HCT116 (cell line): ENCODE data around the gene OGN. TPM values are rescaled to one million over a fixed set of nuclear protein-coding genes. Genes with fewer than 3 reads are reported as not detected.

Experiments
- ATAC-seq: fragments of 200-7000 bp; cut with Tn5 transposase; 2 replicates; pipeline ENCODE4 v1.9.1; 2020; ENCODE audit warnings: mild to moderate bottlenecking, moderate library complexity
- BruUV-seq: library from RNA; stranded (reverse); fragments of 400-500 nt; replicated peaks from 2 replicates; lab custom pipeline; 2021; lab: Mats Ljungman, UMichigan
- CTCF ChIA-PET: fragments of 300-600 bp; sonication (Branson Sonifier 250); formaldehyde crosslinking; loops from one replicate; lab custom pipeline; 2021; ENCODE audit warnings: antibody characterized with exemption; lab: Charles Lee
- POLR2A ChIA-PET: fragments of 300-600, 350-600 bp; sonication (Branson Sonifier 250); formaldehyde crosslinking; loops from one replicate; lab custom pipeline; 2021; ENCODE audit warnings: antibody characterized with exemption; lab: Charles Lee
- RAD21 ChIA-PET, 2 experiments: fragments of 300-600 bp; sonication (Branson Sonifier 250); formaldehyde crosslinking; loops; one replicate each; lab custom pipeline; 2023; ENCODE audit warnings: low total read pairs in 2 of 2; ENCODE audit not compliant: uncharacterized antibody in 2 of 2, unreplicated experiment in 2 of 2, low non-redundant PET in 1 of 2; lab: Charles Lee
- DNase-seq: peaks from one replicate; pipeline ENCODE4 v3.0.0-alpha.2; 2010; ENCODE audit warnings: low read depth, low spot score
- H2AFZ ChIP-seq: fragments of 200-600 bp; shearing (Covaris generic), sonication (generic); 2 replicates; pipeline ENCODE4 v1.6.1; 2017; ENCODE audit warnings: low read depth, mixed run types, mixed read lengths, antibody characterized with exemption, low read length; ENCODE audit not compliant: poor library complexity, severe bottlenecking
- H3K27ac ChIP-seq: 2 replicates; pipeline ENCODE4 v1.5.1; 2012; ENCODE audit warnings: low read depth, low read length
- H3K27me3 ChIP-seq: fragments of 200-600 bp; sonication (generic); 2 replicates; pipeline ENCODE4 v1.6.1; 2016; ENCODE audit warnings: mixed run types, low read length, mixed read lengths; ENCODE audit not compliant: insufficient read depth
- H3K36me3 ChIP-seq, 2 experiments: fragments of 200-500 bp in 1 of 2; fragments of 200-600 bp in 1 of 2; sonication (Bioruptor generic) in 1 of 2; sonication (generic) in 1 of 2; 2 replicates each; pipeline versions ENCODE4 v1.5.1 to v1.6.1; 2014 to 2016; ENCODE audit warnings: low read length in 2 of 2, inconsistent platforms in 1 of 2, mixed read lengths in 1 of 2, mixed run types in 1 of 2; ENCODE audit not compliant: insufficient read depth in 2 of 2, control insufficient read depth in 1 of 2
- H3K4me1 ChIP-seq, 2 experiments: fragments of 200-600 bp in 1 of 2; sonication (generic) in 1 of 2; 2 replicates each; pipeline versions ENCODE4 v1.5.1 to v1.6.1; 2012 to 2017; ENCODE audit warnings: low read length in 2 of 2, inconsistent platforms in 1 of 2, mild to moderate bottlenecking in 1 of 2, mixed read lengths in 1 of 2, mixed run types in 1 of 2, moderate library complexity in 1 of 2; ENCODE audit not compliant: insufficient read depth in 2 of 2, control insufficient read depth in 1 of 2
- H3K4me2 ChIP-seq: fragments of 200-600 bp; sonication (generic); 2 replicates; pipeline ENCODE4 v1.6.1; 2017; ENCODE audit warnings: mixed run types, low read length, mixed read lengths
- H3K4me3 ChIP-seq, 2 experiments: fragments of 200-600 bp in 1 of 2; sonication (generic) in 1 of 2; replicated peaks in 1 of 2; 2 replicates each; pipeline ENCODE4 v1.5.1; 2011 to 2016; ENCODE audit warnings: low read length in 2 of 2, control low read depth in 1 of 2, low read depth in 1 of 2, mild to moderate bottlenecking in 1 of 2, mixed read lengths in 1 of 2, mixed run types in 1 of 2
- H3K79me2 ChIP-seq: fragments of 200-600 bp; sonication (generic); 2 replicates; pipeline ENCODE4 v1.6.1; 2017; ENCODE audit warnings: mild to moderate bottlenecking, mixed run types, low read length, moderate library complexity, mixed read lengths; ENCODE audit not compliant: insufficient read depth
- H3K9ac ChIP-seq: fragments of 200-600 bp; sonication (generic); 2 replicates; pipeline ENCODE4 v1.6.1; 2016; ENCODE audit warnings: low read length, mixed read lengths
- H3K9me2 ChIP-seq: fragments of 200-600 bp; sonication (generic), shearing (Covaris generic); 2 replicates; pipeline ENCODE4 v1.6.1; 2017; ENCODE audit warnings: mixed run types, mild to moderate bottlenecking, moderate library complexity; ENCODE audit not compliant: insufficient read depth
- H3K9me3 ChIP-seq, 2 experiments: fragments of 200-500 bp in 1 of 2; fragments of 200-600 bp in 1 of 2; sonication (Bioruptor generic) in 1 of 2; sonication (generic) in 1 of 2; 2 replicates each; pipeline ENCODE4 v1.6.1; 2014 to 2017; ENCODE audit warnings: low read length in 2 of 2, mixed read lengths in 2 of 2, inconsistent platforms in 1 of 2, low read depth in 1 of 2, mild to moderate bottlenecking in 1 of 2, mixed run types in 1 of 2, moderate library complexity in 1 of 2; ENCODE audit not compliant: control insufficient read depth in 1 of 2, insufficient read depth in 1 of 2
- H4K20me1 ChIP-seq: fragments of 200-600 bp; sonication (generic), shearing (Covaris generic); 2 replicates; pipeline ENCODE4 v1.6.1; 2017; ENCODE audit warnings: mixed run types, mild to moderate bottlenecking, moderate library complexity; ENCODE audit not compliant: insufficient read depth
- CBX3 ChIP-seq: IDR thresholded peaks from 2 replicates; pipeline ENCODE4 v1.6.1; 2012; ENCODE audit warnings: low read depth
- EGR1 ChIP-seq: IDR thresholded peaks from 2 replicates; pipeline ENCODE4 v1.6.1; 2012; ENCODE audit warnings: low read depth
- FOSL1 ChIP-seq: IDR thresholded peaks from 2 replicates; pipeline ENCODE4 v1.6.1; 2012; ENCODE audit warnings: low read depth
- MAX ChIP-seq: IDR thresholded peaks from 2 replicates; pipeline ENCODE4 v1.6.1; 2012
- POLR2A ChIP-seq: IDR thresholded peaks from 2 replicates; pipeline ENCODE4 v1.7.0; 2011; ENCODE audit warnings: borderline replicate concordance; ENCODE audit not compliant: insufficient read depth, insufficient read length; ENCODE audit errors: extremely low read depth
- SRF ChIP-seq: IDR thresholded peaks from 2 replicates; pipeline ENCODE4 v1.6.1; 2012; ENCODE audit warnings: low read depth
- TCF7L2 ChIP-seq: IDR thresholded peaks from 2 replicates; pipeline ENCODE4 v1.7.0; 2011; ENCODE audit warnings: borderline replicate concordance, inconsistent platforms; ENCODE audit not compliant: insufficient read depth, insufficient read length; ENCODE audit errors: extremely low read depth
- ZBTB33 ChIP-seq: IDR thresholded peaks from 2 replicates; pipeline ENCODE4 v1.6.1; 2011; ENCODE audit warnings: mild to moderate bottlenecking, low read length, moderate library complexity; ENCODE audit not compliant: insufficient replicate concordance; ENCODE audit errors: extremely low read depth
- ZNF274 ChIP-seq: fragments of 200-500 bp; sonication (Bioruptor generic); IDR thresholded peaks from 2 replicates; pipeline ENCODE4 v1.6.1; 2014; ENCODE audit warnings: mild to moderate bottlenecking, low read depth, low read length, inconsistent platforms
- intact Hi-C: fragments of 100-400 bp; cut with micrococcal nuclease; formaldehyde crosslinking; loops from 2 replicates; pipeline ENCODE4 v1.10.0; 2022
- total RNA-seq: library from RNA; stranded (reverse); gene quantifications from one replicate; pipeline ENCODE4 v1.2.1, GENCODE V29; 2021; ENCODE audit not compliant: unreplicated experiment
- TF ChIP-seq, protein P1 (sequence below): IDR thresholded peaks from 2 replicates; pipeline ENCODE4 v1.6.1; 2012

Gene OGN
- total RNA-seq, 1 experiment from 2014 or later: 0.15 TPM

DNA sequence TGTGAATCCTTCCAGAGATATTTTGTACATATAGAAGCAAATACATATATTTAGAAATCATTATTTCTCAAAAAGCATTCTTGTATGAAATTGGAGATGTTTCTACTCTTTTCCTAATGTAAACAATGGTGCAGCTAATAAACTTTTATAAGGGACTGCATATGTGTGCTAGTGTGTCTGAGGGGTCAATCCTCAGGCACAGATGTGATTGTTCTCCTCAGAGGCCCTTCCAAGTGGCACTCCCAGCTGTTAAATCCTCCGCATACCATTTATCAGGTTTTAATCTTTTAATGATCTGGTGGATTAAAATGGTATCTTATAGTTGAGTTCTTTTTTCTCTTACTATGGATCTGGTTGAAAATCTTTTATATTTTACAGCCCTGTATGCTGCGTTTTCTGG is 25.5 kb upstream of the OGN start:
- no peak overlapping the region for H3K27ac ChIP-seq
- ATAC-seq (no peak), DNase-seq (no peak)
- POLR2A ChIA-PET: no interaction called here
- no peaks in the 10 kb centered on the region for H3K79me2 ChIP-seq
- CTCF ChIA-PET: no interaction called here
- no peaks in the 10 kb centered on the region for H3K9me2 ChIP-seq
- TF ChIP-seq SRF (no peak), EGR1 (no peak), POLR2A (no peak), MAX (no peak), CBX3 (no peak), TCF7L2 (no peak), ZBTB33 (no peak), FOSL1 (no peak), ZNF274 (no peak)
- TF ChIP-seq, protein P1, sequence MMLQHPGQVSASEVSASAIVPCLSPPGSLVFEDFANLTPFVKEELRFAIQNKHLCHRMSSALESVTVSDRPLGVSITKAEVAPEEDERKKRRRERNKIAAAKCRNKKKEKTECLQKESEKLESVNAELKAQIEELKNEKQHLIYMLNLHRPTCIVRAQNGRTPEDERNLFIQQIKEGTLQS: no peak
- no peaks in the 10 kb centered on the region for H4K20me1 ChIP-seq
- H3K4me2 ChIP-seq: no peak overlapping the region
- H3K4me1 ChIP-seq: no peaks in the 10 kb centered on the region
- H3K27me3 ChIP-seq: no peaks in the 10 kb centered on the region
- no peak overlapping the region for H3K9ac ChIP-seq
- BruUV-seq: no TSS peak
- H3K36me3 ChIP-seq: no peaks in the 10 kb centered on the region
- no peaks in the 10 kb centered on the region for H3K9me3 ChIP-seq
- RAD21 ChIA-PET: no interaction called here
- H3K4me3 ChIP-seq: no peak overlapping the region
- H2AFZ ChIP-seq: no peak overlapping the region
- intact Hi-C loops: no loop called here
